GM08714 (cell line): ENCODE results near the gene C20orf96.

Experiments
- H3K4me3 ChIP-seq: fragments of 200-500 bp; sonication (Bioruptor generic); 2 replicates; pipeline ENCODE4 v1.5.1; 2014; ENCODE audit warnings: mild to moderate bottlenecking, low read length, inconsistent platforms
- ZNF274 ChIP-seq: IDR thresholded peaks from 2 replicates; pipeline ENCODE4 v1.6.1; 2012; ENCODE audit warnings: mild to moderate bottlenecking, low read depth, low read length

The C20orf96 gene

GRCh38 chr20:278607-279571 is 11.7 kb downstream of the C20orf96 start:
- no peak overlapping the region for H3K4me3 ChIP-seq

GRCh38 chr20:278181-278580 is 12.4 kb downstream of the C20orf96 start:
- H3K4me3 ChIP-seq: no peak overlapping the region
- no peak for TF ChIP-seq ZNF274

More at GRCh38 chr20:278607-279571, 11.7 kb downstream of the C20orf96 start:
- no peak for TF ChIP-seq ZNF274

- H3K4me3 ChIP-seq: no peak overlapping the region
- TF ChIP-seq ZNF274: no peak
These were observed 13.1 kb downstream of the C20orf96 start for GRCh38 chr20:277496-277781.

- TF ChIP-seq ZNF274: no peak
- H3K4me3 ChIP-seq: no peak overlapping the region
These were observed 13.7 kb downstream of the C20orf96 start for GRCh38 chr20:276620-277495.

- no peak for TF ChIP-seq ZNF274
- no peak overlapping the region for H3K4me3 ChIP-seq
These were observed 14.8 kb downstream of the C20orf96 start for GRCh38 chr20:275791-276190.

- no peak overlapping the region for H3K4me3 ChIP-seq
- TF ChIP-seq ZNF274: no peak
These were observed 16.7 kb downstream of the C20orf96 start for GRCh38 chr20:273884-274283.

GRCh38 chr20:272718-273117 is 17.8 kb downstream of the C20orf96 start:
- H3K4me3 ChIP-seq: no peak overlapping the region
- no peak for TF ChIP-seq ZNF274

- H3K4me3 ChIP-seq: no peak overlapping the region
- TF ChIP-seq ZNF274: no peak
These were observed 19.0 kb downstream of the C20orf96 start for GRCh38 chr20:271528-271927.

GRCh38 chr20:271069-271468 is 19.5 kb downstream of the C20orf96 start:
- H3K4me3 ChIP-seq: no peak overlapping the region

GRCh38 chr20:270517-270916 is 20.0 kb downstream of the C20orf96 start:
- TF ChIP-seq ZNF274: no peak
- no peak overlapping the region for H3K4me3 ChIP-seq

More at GRCh38 chr20:271069-271468, 19.5 kb downstream of the C20orf96 start:
- no peak for TF ChIP-seq ZNF274

- no peak for TF ChIP-seq ZNF274
- H3K4me3 ChIP-seq: peak overlapping the region; percentile 11; the same call in 1 of the 2 replicates
These were observed 23.7 kb downstream of the C20orf96 start for GRCh38 chr20:266596-267562.

GRCh38 chr20:263701-264100 is 26.8 kb downstream of the C20orf96 start:
- H3K4me3 ChIP-seq: no peak overlapping the region
- TF ChIP-seq ZNF274: no peak

- H3K4me3 ChIP-seq: no peak overlapping the region
- no peak for TF ChIP-seq ZNF274
These were observed 30.6 kb downstream of the C20orf96 start for GRCh38 chr20:259981-260380.

- H3K4me3 ChIP-seq: no peak overlapping the region
- no peak for TF ChIP-seq ZNF274
These were observed 31.6 kb downstream of the C20orf96 start for GRCh38 chr20:258963-259362.
